Ishikawa (cell line): Measurements from ENCODE around the gene SLC2A4.

Source experiments
- CEBPB ChIP-seq: IDR thresholded peaks from 2 replicates; pipeline ENCODE4 v1.6.1; 2012
- CREB1 ChIP-seq: IDR thresholded peaks from 2 replicates; pipeline ENCODE4 v1.6.1; 2012; ENCODE audit warnings: low read depth
- EGR1 ChIP-seq: IDR thresholded peaks from 2 replicates; pipeline ENCODE4 v1.6.1; 2012
- REST ChIP-seq: IDR thresholded peaks from 2 replicates; pipeline ENCODE4 v1.6.1; 2012; ENCODE audit warnings: low read depth, mild to moderate bottlenecking
- TEAD4 ChIP-seq: IDR thresholded peaks from 2 replicates; pipeline ENCODE4 v1.6.1; 2012
- TF ChIP-seq, protein P1 (sequence below): IDR thresholded peaks from 2 replicates; pipeline ENCODE4 v1.6.1; 2012

GRCh38 chr17:7323731-7324437 is 42.4 kb downstream of the SLC2A4 start:
- no peak for TF ChIP-seq REST
- TF ChIP-seq, protein P1, sequence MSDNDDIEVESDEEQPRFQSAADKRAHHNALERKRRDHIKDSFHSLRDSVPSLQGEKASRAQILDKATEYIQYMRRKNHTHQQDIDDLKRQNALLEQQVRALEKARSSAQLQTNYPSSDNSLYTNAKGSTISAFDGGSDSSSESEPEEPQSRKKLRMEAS = no peak
- no peak for TF ChIP-seq CEBPB
- no peak for TF ChIP-seq EGR1
- TF ChIP-seq TEAD4 = no peak
- TF ChIP-seq CREB1 = no peak
